ENCODE results near the gene MGAT5.

Gene MGAT5

DNA sequence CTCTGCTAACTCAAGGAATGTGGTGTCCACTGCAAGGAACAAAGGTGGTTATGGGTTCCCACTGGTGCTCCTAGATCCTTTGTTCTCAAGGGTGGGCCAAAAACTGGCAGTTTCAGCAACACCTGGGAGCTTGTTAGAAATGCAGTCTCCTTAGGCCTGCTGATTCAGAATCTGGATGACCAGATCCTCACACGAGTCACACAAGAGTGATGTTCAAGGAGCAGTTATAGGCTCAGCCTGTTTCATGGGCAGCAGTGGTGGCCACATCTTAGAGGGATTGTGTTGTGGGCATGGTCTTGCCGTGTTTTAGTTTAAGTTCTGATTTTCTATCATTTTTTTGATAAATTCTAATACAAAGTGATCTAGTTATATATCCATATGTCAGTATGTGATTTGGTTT, 28.7 kb upstream of the MGAT5 start:
- TF ChIP-seq EGR1 (IDR thresholded peaks at IDR 0.05): no peak
- TF ChIP-seq RAD21 (IDR thresholded peaks at IDR 0.05; ENCODE audit: low read depth): no peak
- no peak for TF ChIP-seq FOXM1 (IDR thresholded peaks at IDR 0.05; ENCODE audit: borderline replicate concordance, low read depth)
- no peak for TF ChIP-seq TAF1 (IDR thresholded peaks at IDR 0.05; ENCODE audit: low read depth)
- TF ChIP-seq, protein P1, sequence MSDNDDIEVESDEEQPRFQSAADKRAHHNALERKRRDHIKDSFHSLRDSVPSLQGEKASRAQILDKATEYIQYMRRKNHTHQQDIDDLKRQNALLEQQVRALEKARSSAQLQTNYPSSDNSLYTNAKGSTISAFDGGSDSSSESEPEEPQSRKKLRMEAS (IDR thresholded peaks at IDR 0.05): no peak
- no peak for TF ChIP-seq TCF12 (IDR thresholded peaks at IDR 0.05; ENCODE audit: low read depth)
- TF ChIP-seq TEAD4 (IDR thresholded peaks at IDR 0.05): no peak
- TF ChIP-seq CREB1 (IDR thresholded peaks at IDR 0.05; ENCODE audit: low read depth): no peak
- TF ChIP-seq, protein P2, sequence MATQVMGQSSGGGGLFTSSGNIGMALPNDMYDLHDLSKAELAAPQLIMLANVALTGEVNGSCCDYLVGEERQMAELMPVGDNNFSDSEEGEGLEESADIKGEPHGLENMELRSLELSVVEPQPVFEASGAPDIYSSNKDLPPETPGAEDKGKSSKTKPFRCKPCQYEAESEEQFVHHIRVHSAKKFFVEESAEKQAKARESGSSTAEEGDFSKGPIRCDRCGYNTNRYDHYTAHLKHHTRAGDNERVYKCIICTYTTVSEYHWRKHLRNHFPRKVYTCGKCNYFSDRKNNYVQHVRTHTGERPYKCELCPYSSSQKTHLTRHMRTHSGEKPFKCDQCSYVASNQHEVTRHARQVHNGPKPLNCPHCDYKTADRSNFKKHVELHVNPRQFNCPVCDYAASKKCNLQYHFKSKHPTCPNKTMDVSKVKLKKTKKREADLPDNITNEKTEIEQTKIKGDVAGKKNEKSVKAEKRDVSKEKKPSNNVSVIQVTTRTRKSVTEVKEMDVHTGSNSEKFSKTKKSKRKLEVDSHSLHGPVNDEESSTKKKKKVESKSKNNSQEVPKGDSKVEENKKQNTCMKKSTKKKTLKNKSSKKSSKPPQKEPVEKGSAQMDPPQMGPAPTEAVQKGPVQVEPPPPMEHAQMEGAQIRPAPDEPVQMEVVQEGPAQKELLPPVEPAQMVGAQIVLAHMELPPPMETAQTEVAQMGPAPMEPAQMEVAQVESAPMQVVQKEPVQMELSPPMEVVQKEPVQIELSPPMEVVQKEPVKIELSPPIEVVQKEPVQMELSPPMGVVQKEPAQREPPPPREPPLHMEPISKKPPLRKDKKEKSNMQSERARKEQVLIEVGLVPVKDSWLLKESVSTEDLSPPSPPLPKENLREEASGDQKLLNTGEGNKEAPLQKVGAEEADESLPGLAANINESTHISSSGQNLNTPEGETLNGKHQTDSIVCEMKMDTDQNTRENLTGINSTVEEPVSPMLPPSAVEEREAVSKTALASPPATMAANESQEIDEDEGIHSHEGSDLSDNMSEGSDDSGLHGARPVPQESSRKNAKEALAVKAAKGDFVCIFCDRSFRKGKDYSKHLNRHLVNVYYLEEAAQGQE (IDR thresholded peaks at IDR 0.05; ENCODE audit: low read depth): no peak
- no peak for TF ChIP-seq ZBTB7A (IDR thresholded peaks at IDR 0.05; ENCODE audit: low read depth)
- TF ChIP-seq YY1 (IDR thresholded peaks at IDR 0.05; ENCODE audit: low read depth): no peak
- no peak for TF ChIP-seq EP300 (IDR thresholded peaks at IDR 0.05; ENCODE audit: borderline replicate concordance)
- no peak for TF ChIP-seq NFIC (IDR thresholded peaks at IDR 0.05)
- no peak for TF ChIP-seq CEBPB (IDR thresholded peaks at IDR 0.05)

DNA sequence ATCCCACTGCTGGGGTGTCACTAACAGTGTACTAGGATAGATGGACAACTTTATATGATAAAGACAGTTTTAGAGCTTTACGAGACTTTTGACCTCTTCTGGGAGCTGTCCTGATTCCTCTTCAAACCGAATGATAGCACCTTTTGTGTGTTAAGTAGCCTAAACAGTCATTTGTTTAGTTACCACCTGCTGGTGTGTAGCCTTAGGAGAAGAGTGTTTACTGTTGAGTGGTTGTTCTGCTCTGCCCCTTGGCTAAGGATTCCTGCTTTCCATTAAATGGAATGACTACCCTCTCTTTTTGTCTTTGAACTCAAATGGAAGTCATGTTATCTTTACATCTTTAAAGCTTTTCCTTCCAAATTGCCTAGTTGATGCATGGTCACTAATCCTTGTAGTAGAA, 28.0 kb upstream of the MGAT5 start:
- TF ChIP-seq RAD21 (IDR thresholded peaks at IDR 0.05; ENCODE audit: low read depth): no peak
- TF ChIP-seq NFIC (IDR thresholded peaks at IDR 0.05): no peak
- TF ChIP-seq TAF1 (IDR thresholded peaks at IDR 0.05; ENCODE audit: low read depth): no peak
- TF ChIP-seq, protein P1 (IDR thresholded peaks at IDR 0.05): no peak
- TF ChIP-seq, protein P3, sequence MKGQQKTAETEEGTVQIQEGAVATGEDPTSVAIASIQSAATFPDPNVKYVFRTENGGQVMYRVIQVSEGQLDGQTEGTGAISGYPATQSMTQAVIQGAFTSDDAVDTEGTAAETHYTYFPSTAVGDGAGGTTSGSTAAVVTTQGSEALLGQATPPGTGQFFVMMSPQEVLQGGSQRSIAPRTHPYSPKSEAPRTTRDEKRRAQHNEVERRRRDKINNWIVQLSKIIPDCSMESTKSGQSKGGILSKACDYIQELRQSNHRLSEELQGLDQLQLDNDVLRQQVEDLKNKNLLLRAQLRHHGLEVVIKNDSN (IDR thresholded peaks at IDR 0.05): no peak
- no peak for TF ChIP-seq YY1 (IDR thresholded peaks at IDR 0.05; ENCODE audit: low read depth)
- TF ChIP-seq, protein P2 (IDR thresholded peaks at IDR 0.05; ENCODE audit: low read depth): no peak
- no peak for TF ChIP-seq CREB1 (IDR thresholded peaks at IDR 0.05; ENCODE audit: low read depth)
- no peak for TF ChIP-seq TEAD4 (IDR thresholded peaks at IDR 0.05)
- no peak for TF ChIP-seq TCF12 (IDR thresholded peaks at IDR 0.05; ENCODE audit: low read depth)
- TF ChIP-seq FOXM1 (IDR thresholded peaks at IDR 0.05; ENCODE audit: borderline replicate concordance, low read depth): no peak
- TF ChIP-seq CEBPB (IDR thresholded peaks at IDR 0.05): no peak
- no peak for TF ChIP-seq EP300 (IDR thresholded peaks at IDR 0.05; ENCODE audit: borderline replicate concordance)
- TF ChIP-seq ZBTB7A (IDR thresholded peaks at IDR 0.05; ENCODE audit: low read depth): no peak
- TF ChIP-seq EGR1 (IDR thresholded peaks at IDR 0.05): no peak

DNA sequence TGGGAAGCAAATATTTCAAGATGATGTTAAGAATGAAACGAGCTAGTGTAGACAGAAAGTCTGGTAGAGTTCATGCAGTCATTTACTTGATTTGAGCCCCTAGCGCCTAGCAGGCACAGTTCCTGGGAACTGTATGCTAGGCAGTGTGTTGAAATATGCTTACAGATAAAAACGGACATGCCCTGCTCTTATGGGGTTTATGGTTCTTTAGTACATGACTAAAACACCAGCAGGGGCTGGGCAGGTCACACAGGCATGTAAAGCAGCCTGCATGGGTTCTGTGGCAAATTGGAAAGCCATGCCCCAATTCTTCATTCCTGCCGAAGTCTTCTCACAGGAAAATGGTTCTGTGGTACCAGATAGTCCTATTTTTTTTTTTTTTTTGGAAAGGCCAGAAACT, 27.3 kb upstream of the MGAT5 start:
- TF ChIP-seq TAF1 (IDR thresholded peaks at IDR 0.05; ENCODE audit: low read depth): no peak
- TF ChIP-seq CREB1 (IDR thresholded peaks at IDR 0.05; ENCODE audit: low read depth): no peak
- TF ChIP-seq, protein P3 (IDR thresholded peaks at IDR 0.05): no peak
- no peak for TF ChIP-seq TEAD4 (IDR thresholded peaks at IDR 0.05)

DNA sequence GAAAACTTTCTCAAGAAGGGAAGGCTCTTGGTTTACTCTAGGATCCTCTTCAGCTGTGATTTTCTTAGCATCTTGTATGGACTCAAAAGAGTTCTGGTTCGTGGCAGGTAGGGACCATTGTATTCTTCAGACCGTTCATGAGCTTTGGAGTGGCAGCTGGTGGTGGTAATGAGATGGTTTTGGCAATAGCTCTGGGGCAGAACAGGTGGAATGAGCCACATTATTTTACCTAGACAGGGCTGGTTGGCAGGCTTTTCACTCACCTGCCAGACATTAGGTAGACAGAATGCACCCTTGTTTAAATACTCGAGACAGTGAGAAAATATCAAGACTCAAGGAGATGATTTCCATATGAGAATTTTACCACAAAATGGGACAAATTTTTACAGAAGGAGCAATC, 26.2 kb upstream of the MGAT5 start:
- TF ChIP-seq EGR1 (IDR thresholded peaks at IDR 0.05): no peak
- TF ChIP-seq CREB1 (IDR thresholded peaks at IDR 0.05; ENCODE audit: low read depth): no peak
- TF ChIP-seq, protein P3 (IDR thresholded peaks at IDR 0.05): no peak
- TF ChIP-seq TEAD4 (IDR thresholded peaks at IDR 0.05): no peak
- TF ChIP-seq YY1 (IDR thresholded peaks at IDR 0.05; ENCODE audit: low read depth): no peak
- no peak for TF ChIP-seq FOXM1 (IDR thresholded peaks at IDR 0.05; ENCODE audit: borderline replicate concordance, low read depth)
- TF ChIP-seq NFIC (IDR thresholded peaks at IDR 0.05): no peak
- TF ChIP-seq CEBPB (IDR thresholded peaks at IDR 0.05): no peak
- TF ChIP-seq RAD21 (IDR thresholded peaks at IDR 0.05; ENCODE audit: low read depth): no peak
- TF ChIP-seq TAF1 (IDR thresholded peaks at IDR 0.05; ENCODE audit: low read depth): no peak
- TF ChIP-seq, protein P2 (IDR thresholded peaks at IDR 0.05; ENCODE audit: low read depth): no peak
- TF ChIP-seq, protein P1 (IDR thresholded peaks at IDR 0.05): no peak
- TF ChIP-seq EP300 (IDR thresholded peaks at IDR 0.05; ENCODE audit: borderline replicate concordance): no peak
- TF ChIP-seq TCF12 (IDR thresholded peaks at IDR 0.05; ENCODE audit: low read depth): no peak
- no peak for TF ChIP-seq ZBTB7A (IDR thresholded peaks at IDR 0.05; ENCODE audit: low read depth)
